ENCODE data around the gene BRAP. TPM values are rescaled to one million over a fixed set of nuclear protein-coding genes. Genes with fewer than 3 reads are reported as not detected.
A peak's percentile ranks its signal among the peaks of the same experiment; 100 is the strongest.
"Not testable (repeated sequence)": the region's sequence is repeated elsewhere in the genome, so short reads cannot be mapped to it uniquely, and the experiment has no call there.

The BRAP gene
- total RNA-seq, 1 donor from 2014 or later, result 20.0 TPM

DNA sequence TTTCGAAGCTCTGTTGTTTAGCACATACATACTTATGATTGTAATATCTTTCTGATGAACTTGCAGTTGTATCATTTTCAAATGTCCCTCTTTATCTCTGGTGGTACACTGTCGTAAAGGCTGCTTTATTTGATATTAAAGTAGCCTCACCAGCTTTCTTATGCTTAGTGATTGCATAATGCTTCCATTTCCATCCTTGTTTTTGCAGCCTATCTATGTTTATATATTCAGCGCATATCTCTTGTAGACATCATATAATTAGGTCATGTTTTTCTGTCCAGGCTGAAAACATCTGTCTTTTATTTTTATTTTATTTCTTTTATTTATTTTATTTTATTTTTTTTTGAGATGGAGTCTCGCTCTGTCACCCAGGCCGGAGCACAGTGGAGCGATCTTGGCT lies 34.7 kb upstream of the BRAP start:
- TF ChIP-seq CTCF (conservative IDR thresholded peaks at IDR 0.05), result no peak
- Mint-ChIP-seq H3K36me3 (ENCODE audit: low read depth) (peaks cover 23% of the 10 kb centered on the region), H3K4me1 (peaks cover 5% of the 10 kb centered on the region), H3K9me3 (no peaks in the 10 kb centered on the region), H3K27me3 (ENCODE audit: low read depth) (no peaks in the 10 kb centered on the region), H3K4me3 (no peak overlapping the region), H3K27ac (ENCODE audit: unreplicated experiment) (no peak overlapping the region)
- DNase-seq (ENCODE audit: low read depth, low spot score), result no peak

DNA sequence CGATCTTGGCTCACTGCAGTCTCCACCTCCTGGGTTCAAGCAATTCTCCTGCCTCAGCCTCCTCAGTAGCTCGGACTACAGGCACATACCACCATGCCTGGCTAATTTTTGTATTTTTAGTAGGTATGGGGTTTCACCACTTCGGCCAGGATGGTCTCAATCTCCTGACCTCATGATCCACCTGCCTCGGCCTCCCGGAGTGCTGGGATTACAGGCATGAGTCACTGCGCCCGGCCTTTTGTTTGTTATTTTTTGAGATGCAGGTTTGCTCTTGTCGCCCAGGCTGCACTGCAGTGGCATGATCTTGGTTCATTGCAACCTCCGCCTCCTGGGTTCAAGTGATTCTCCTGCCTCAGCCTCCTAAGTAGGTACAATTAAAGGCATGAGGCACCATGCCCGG lies 33.6 kb upstream of the BRAP start:
- not testable (repeated sequence) for H3K4me3 Mint-ChIP-seq; H3K27me3 Mint-ChIP-seq (ENCODE audit: low read depth); H3K9me3 Mint-ChIP-seq; H3K27ac Mint-ChIP-seq (ENCODE audit: unreplicated experiment); DNase-seq (ENCODE audit: low read depth, low spot score)
- Mint-ChIP-seq H3K36me3 (ENCODE audit: low read depth) (peaks cover 12% of the 10 kb centered on the region), H3K4me1 (peaks cover 13% of the 10 kb centered on the region)

DNA sequence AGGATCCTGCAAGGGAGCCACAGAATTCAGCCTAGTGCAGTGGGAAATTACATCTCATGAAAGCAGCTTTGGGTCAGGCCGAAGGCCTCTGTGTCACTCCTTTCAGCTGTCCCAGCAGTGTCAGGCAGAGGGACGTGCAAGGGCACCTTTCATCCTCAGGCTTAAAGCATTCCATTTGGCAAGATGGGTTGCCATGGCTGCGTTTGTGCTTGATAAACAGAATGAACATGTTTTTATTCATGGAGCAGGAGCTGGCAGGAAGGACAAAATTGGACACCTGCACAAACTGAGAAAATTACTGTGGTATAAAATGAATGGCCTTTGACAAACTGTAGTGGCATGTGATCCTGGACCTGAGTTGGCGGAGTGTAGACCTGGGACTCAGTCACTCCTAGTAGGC lies 29.5 kb upstream of the BRAP start:
- Mint-ChIP-seq H3K9me3 (no peaks in the 10 kb centered on the region), H3K27ac (ENCODE audit: unreplicated experiment) (peak overlapping the region; percentile 52), H3K27me3 (ENCODE audit: low read depth) (no peaks in the 10 kb centered on the region), H3K4me3 (no peak overlapping the region), H3K36me3 (ENCODE audit: low read depth) (peaks cover 2% of the 10 kb centered on the region), H3K4me1 (peaks cover 13% of the 10 kb centered on the region)
- DNase-seq (ENCODE audit: low read depth, low spot score), result peak; percentile 31
- TF ChIP-seq CTCF (conservative IDR thresholded peaks at IDR 0.05), result no peak

DNA sequence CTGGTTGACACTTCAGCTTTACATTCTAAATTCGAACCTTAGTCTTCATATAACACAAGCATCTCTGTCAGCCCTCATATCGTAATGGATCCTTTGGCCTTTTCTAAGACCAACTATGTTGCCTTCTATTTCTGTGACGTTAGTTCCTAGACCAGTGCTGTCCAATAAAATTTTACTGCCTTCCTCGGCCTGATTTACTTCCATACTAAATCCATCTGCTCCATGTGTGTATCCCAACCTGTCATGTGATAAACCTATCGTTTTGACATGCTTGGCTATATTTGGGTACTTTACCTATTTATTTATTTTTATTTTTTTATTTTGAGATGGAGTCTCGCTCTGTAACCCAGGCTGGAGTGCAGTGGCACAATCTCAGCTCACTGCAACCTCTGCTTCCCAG lies 20.4 kb upstream of the BRAP start:
- no peak for DNase-seq (ENCODE audit: low read depth, low spot score)
- no peak for TF ChIP-seq CTCF (conservative IDR thresholded peaks at IDR 0.05)
- Mint-ChIP-seq H3K27me3 (ENCODE audit: low read depth) (no peaks in the 10 kb centered on the region), H3K9me3 (no peaks in the 10 kb centered on the region), H3K36me3 (ENCODE audit: low read depth) (no peaks in the 10 kb centered on the region), H3K4me1 (no peaks in the 10 kb centered on the region), H3K4me3 (no peak overlapping the region), H3K27ac (ENCODE audit: unreplicated experiment) (no peak overlapping the region)

DNA sequence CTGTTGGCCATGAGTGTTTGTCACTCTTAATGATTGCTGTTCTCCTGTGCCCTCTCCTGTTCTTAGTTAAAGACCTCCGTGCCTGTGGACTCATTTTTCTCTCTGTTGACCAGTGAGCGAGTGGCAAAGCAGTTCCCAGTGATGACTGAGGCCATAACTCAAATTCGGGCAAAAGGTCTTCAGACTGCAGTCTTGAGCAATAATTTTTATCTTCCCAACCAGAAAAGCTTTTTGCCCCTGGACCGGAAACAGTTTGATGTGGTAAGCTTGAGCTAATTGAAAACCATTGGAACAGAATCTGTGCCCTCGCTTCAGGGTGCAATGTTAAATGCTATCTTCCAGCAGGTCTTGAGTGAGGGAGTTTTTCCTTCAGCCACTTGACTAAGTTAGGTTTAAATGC lies 19.9 kb upstream of the BRAP start:
- no peak for DNase-seq (ENCODE audit: low read depth, low spot score)
- H3K4me1 Mint-ChIP-seq, result no peaks in the 10 kb centered on the region
- H3K27ac Mint-ChIP-seq (ENCODE audit: unreplicated experiment), result no peak overlapping the region
- no peaks in the 10 kb centered on the region for H3K27me3 Mint-ChIP-seq (ENCODE audit: low read depth)
- no peaks in the 10 kb centered on the region for H3K9me3 Mint-ChIP-seq
- H3K36me3 Mint-ChIP-seq (ENCODE audit: low read depth), result no peaks in the 10 kb centered on the region
- TF ChIP-seq CTCF (conservative IDR thresholded peaks at IDR 0.05), result no peak
- no peak overlapping the region for H3K4me3 Mint-ChIP-seq

DNA sequence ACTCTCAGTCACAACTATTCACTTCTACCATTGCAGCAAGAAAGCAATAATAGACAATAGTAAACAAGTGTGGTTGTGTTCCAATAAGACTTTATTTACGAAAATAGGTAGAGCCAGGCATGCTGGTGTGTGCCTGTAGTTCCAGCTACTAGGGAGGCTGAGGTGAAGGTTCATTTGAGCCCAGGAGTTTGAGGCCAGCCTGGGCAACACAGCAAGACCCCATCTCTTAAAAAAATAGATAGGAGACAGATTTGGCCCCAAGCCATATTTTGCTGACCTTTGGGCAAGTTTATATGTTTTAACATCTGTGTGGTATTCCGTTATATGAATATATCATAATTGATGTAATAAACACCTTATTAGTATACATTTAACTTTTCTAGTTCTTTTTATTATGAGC lies 14.2 kb upstream of the BRAP start:
- Mint-ChIP-seq H3K36me3 (ENCODE audit: low read depth) (no peaks in the 10 kb centered on the region), H3K27me3 (ENCODE audit: low read depth) (no peaks in the 10 kb centered on the region), H3K4me3 (no peak overlapping the region), H3K27ac (ENCODE audit: unreplicated experiment) (no peak overlapping the region), H3K4me1 (no peaks in the 10 kb centered on the region), H3K9me3 (no peaks in the 10 kb centered on the region)
- no peak for TF ChIP-seq CTCF (conservative IDR thresholded peaks at IDR 0.05)
- no peak for DNase-seq (ENCODE audit: low read depth, low spot score)

All from neural crest cell (in vitro differentiated cells).